ENCODE results near the gene PDE4B.

- no peak for TF ChIP-seq CTCF (IDR thresholded peaks at IDR 0.05)
- TF ChIP-seq POLR2A (IDR thresholded peaks at IDR 0.05), result no peak
Observed at GRCh38 chr1:65846866-65847265, 54.2 kb downstream of the PDE4B start.

Measured in lower leg skin (tissue), 3 donors.